Esophagus squamous epithelium (tissue), 5 donors: Measurements from ENCODE around the gene ATP2B2. TPM values are rescaled to one million over a fixed set of nuclear protein-coding genes. Genes with fewer than 3 reads are reported as not detected.
A peak's percentile ranks its signal among the peaks of the same experiment; 100 is the strongest.

Experiments used
- DNase-seq: peaks from one replicate; lab custom pipeline; 2025; lab: John Stamatoyannopoulos, UW
- H3K27ac ChIP-seq, 4 donors: fragments of 200-600 bp; sonication (generic); one replicate each; pipeline ENCODE4 v1.5.1; 2016 to 2019; ENCODE audit warnings: mild to moderate bottlenecking in 1 of 4
- H3K27me3 ChIP-seq, 4 donors: fragments of 200-600 bp; sonication (generic); 1 replicate in 3 of 4; 2 replicates in 1 of 4; pipeline versions ENCODE4 v1.5.1 to v1.6.0; 2017 to 2021; ENCODE audit warnings: antibody characterized with exemption in 1 of 4
- H3K36me3 ChIP-seq, 3 donors: fragments of 200-600 bp; sonication (generic); one replicate each; pipeline ENCODE4 v1.5.1; 2016 to 2019
- H3K4me1 ChIP-seq, 3 donors: fragments of 200-600 bp; sonication (generic); one replicate each; pipeline ENCODE4 v1.5.1; 2017 to 2019
- H3K4me3 ChIP-seq, 4 donors: fragments of 200-600 bp; sonication (generic); 1 replicate in 3 of 4; 2 replicates in 1 of 4; pipeline ENCODE4 v1.5.1; 2016 to 2019; ENCODE audit warnings: mild to moderate bottlenecking in 2 of 4, moderate library complexity in 1 of 4
- H3K9me3 ChIP-seq, 3 donors: fragments of 200-600 bp; sonication (generic); one replicate each; pipeline ENCODE4 v1.5.1; 2016 to 2019
- CTCF ChIP-seq, 6 experiments: fragments of 450-650 bp in 4 of 6; fragments of 200-600 bp in 2 of 6; sonication (generic) in 2 of 6; IDR thresholded peaks; one replicate each; pipeline ENCODE4 v1.5.1; 2016 to 2019; ENCODE audit warnings: antibody characterized with exemption in 6 of 6, mild to moderate bottlenecking in 4 of 6, moderate library complexity in 4 of 6
- POLR2A ChIP-seq, 4 donors: fragments of 450-650 bp; IDR thresholded peaks; one replicate each; pipeline ENCODE4 v1.6.1; 2017; ENCODE audit warnings: antibody characterized with exemption in 4 of 4, mild to moderate bottlenecking in 4 of 4, moderate library complexity in 3 of 4
- WGBS, 2 donors: methylation state at CpG; one replicate each; pipeline ENCODE4 v1.1.5; 2018; 5-methylcytosine and 5-hydroxymethylcytosine counted together
- intact Hi-C: fragments of 100-400 bp; cut with DNase I; formaldehyde crosslinking; loops from one replicate; pipeline ENCODE4 v1.15.0; 2022
- total RNA-seq, 4 donors: library from RNA; depleted of rRNA; stranded (reverse); fragments of >200 nt; gene quantifications; one replicate each; pipeline ENCODE4 v1.1.0, GENCODE V29; 2016
- donor health status: DM: yes; HTN: yes; CAD: no.

ATP2B2 gene
- total RNA-seq, 4 donors from 2014 or later = 0.31 to 0.57 (median 0.42) TPM

DNA sequence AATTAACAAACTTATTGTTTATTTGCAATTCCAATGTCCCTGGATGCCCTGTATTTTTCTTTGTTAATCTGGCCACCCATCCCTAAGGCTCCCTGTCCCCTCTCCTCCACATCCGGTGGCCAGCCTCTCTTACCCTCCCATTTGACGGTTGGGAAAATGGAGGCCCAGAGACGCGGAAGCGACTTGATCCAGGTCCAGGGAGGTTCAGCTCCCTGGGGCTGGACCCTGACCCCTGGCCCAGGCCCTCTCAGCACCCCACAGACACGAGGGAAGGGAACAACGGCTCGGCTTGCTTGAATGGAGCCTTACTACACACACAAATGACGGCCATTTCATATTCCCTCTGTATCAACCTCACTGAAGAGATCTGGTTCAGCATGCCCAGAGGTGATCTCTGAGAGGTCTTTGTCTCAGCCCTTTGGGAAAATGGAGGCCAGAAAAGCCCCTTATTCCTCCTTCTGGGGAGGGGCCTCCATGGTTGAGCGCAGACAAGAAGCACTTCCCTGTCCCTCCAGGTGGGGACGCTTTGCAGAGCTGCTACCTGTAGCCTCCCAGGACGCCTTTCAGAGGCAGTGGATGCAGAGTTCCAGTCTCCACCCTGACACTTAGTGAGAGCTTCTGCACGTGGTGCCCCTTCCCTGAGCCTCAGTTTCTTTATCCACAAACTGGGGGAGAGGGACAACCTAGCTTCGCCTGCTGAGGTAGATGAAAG is 82.1 kb downstream of the ATP2B2 start:
- Histone ChIP-seq H3K36me3 (no peaks in the 10 kb centered on the region), H3K4me3 (no peak overlapping the region), H3K4me1 (no peaks in the 10 kb centered on the region), H3K27me3 (peaks cover 0 to 22% (median 0%) of the 10 kb centered on the region in 4 donors), H3K9me3 (no peaks in the 10 kb centered on the region), H3K27ac (no peak overlapping the region)
- intact Hi-C loops = no loop called here
- DNase-seq = no peak
- 84 to 97% methylated on average over 7 to 12 of the region's 14 CpGs for WGBS, 2 donors
- TF ChIP-seq CTCF (IDR thresholded peaks at IDR 0.05) (no peak), POLR2A (IDR thresholded peaks at IDR 0.05) (no peak)

DNA sequence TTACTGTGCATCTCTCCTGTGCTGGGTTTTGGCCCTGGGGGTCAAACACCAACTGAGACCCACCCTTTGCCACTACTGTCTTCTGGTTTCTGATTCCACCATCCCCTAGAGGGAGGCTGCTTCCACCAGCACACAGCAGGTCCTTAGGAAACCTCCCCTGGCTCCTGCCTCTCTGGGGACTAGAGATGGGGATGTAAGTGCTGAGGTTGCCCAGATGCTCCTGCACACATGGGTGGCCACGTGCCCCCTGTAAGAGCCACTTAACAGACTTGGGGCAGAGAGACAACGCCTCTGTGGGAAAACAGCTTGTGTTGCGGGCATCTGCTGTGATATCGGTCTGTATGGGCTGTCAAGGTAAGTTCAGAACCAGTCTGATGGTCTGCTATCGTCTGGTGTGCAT is 83.4 kb downstream of the ATP2B2 start:
- intact Hi-C loops = no loop called here
- no peaks in the 10 kb centered on the region for H3K9me3 ChIP-seq
- DNase-seq = no peak
- H3K36me3 ChIP-seq = no peaks in the 10 kb centered on the region
- WGBS, 2 donors = 73 to 93% methylated on average over 2 to 3 of the region's 5 CpGs
- H3K27me3 ChIP-seq = peaks cover 0 to 30% (median 0%) of the 10 kb centered on the region in 4 donors
- H3K4me3 ChIP-seq = no peak overlapping the region
- no peaks in the 10 kb centered on the region for H3K4me1 ChIP-seq
- no peak overlapping the region for H3K27ac ChIP-seq
- TF ChIP-seq CTCF (IDR thresholded peaks at IDR 0.05) = no peak
- no peak for TF ChIP-seq POLR2A (IDR thresholded peaks at IDR 0.05)

DNA sequence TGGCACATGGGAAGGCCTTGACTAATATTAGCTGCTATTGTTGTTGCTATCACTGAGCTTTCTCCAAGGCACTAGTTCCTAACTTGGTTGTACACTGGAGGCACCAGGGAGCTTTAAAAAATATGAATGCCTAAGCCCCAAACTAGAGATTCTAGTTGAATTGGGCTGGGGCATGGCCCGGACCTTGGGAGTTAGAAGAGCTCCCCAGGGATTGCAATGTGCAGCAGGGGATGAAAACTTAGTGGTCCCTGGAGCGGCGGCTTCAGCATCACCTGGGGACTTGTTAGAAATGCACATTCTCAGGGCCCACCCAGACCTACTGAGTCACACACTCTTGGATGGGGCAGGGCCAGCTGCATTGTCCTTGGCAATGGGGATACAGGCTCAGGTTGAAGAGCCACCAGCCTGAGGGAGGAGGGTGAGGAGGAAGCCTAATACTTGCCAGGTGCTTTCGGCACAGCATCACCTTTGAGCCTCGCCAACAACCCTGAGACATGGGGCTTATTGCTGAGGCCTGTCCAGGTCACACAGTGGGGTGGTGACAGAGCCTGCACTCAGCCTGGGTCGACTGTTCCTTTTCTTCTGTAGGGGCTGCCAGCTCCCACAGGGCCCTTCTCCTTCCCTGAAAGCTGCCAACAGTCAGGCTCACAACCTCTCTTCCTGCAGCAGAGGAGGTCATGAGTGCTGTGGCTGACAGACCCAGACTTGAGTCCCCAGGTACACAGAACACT is 84.5 kb downstream of the ATP2B2 start:
- Histone ChIP-seq H3K4me3 (no peak overlapping the region), H3K27ac (no peak overlapping the region), H3K4me1 (no peaks in the 10 kb centered on the region), H3K9me3 (no peaks in the 10 kb centered on the region), H3K36me3 (no peaks in the 10 kb centered on the region), H3K27me3 (peaks cover 0 to 39% (median 0%) of the 10 kb centered on the region in 4 donors)
- TF ChIP-seq POLR2A (IDR thresholded peaks at IDR 0.05) (no peak), CTCF (IDR thresholded peaks at IDR 0.05) (no peak)
- DNase-seq = no peak
- 63 to 81% methylated on average over 3 of the region's 6 CpGs for WGBS, 2 donors
- intact Hi-C loops = no loop called here

GRCh38 chr3:10419637-10420232 is 85.7 kb downstream of the ATP2B2 start:
- peaks cover 0 to 39% (median 0%) of the 10 kb centered on the region in 4 donors for H3K27me3 ChIP-seq
- no peaks in the 10 kb centered on the region for H3K9me3 ChIP-seq
- no peak overlapping the region for H3K4me3 ChIP-seq
- no peak for TF ChIP-seq CTCF (IDR thresholded peaks at IDR 0.05)
- TF ChIP-seq POLR2A (IDR thresholded peaks at IDR 0.05) = no peak
- H3K27ac ChIP-seq = no peak overlapping the region
- WGBS, 2 donors = 35 to 43% methylated on average over 9 to 11 of the region's 11 CpGs
- H3K36me3 ChIP-seq = no peaks in the 10 kb centered on the region
- intact Hi-C loops = no loop called here
- H3K4me1 ChIP-seq = no peaks in the 10 kb centered on the region
- no peak for DNase-seq

- Histone ChIP-seq H3K36me3 (no peaks in the 10 kb centered on the region), H3K4me3 (no peak overlapping the region), H3K27me3 (peaks cover 0 to 39% (median 0%) of the 10 kb centered on the region in 4 donors), H3K9me3 (no peaks in the 10 kb centered on the region), H3K27ac (no peak overlapping the region), H3K4me1 (no peaks in the 10 kb centered on the region)
- WGBS, 2 donors = 87 to 89% methylated on average over 2 of the region's 2 CpGs
- intact Hi-C loops = no loop called here
- TF ChIP-seq POLR2A (IDR thresholded peaks at IDR 0.05) (no peak), CTCF (IDR thresholded peaks at IDR 0.05) (peak in 1 of 6 experiments; percentile 29)
- DNase-seq = no peak
Measured at GRCh38 chr3:10417847-10418246, 87.5 kb downstream of the ATP2B2 start.
